Activated CD4-positive, alpha-beta T cell treated with anti-CD3 and anti-CD28 coated beads, Interleukin-2, Interleukin-6, amounts not matched to agents 100 ng/mL and 50 ng/mL, durations not matched to agents 16 hours and 8 hours (primary cell): ENCODE data around the gene AOPEP.

Experiments used
- DNase-seq: peaks from one replicate; pipeline ENCODE4 v3.0.0-alpha.2; 2020

The AOPEP gene

DNA sequence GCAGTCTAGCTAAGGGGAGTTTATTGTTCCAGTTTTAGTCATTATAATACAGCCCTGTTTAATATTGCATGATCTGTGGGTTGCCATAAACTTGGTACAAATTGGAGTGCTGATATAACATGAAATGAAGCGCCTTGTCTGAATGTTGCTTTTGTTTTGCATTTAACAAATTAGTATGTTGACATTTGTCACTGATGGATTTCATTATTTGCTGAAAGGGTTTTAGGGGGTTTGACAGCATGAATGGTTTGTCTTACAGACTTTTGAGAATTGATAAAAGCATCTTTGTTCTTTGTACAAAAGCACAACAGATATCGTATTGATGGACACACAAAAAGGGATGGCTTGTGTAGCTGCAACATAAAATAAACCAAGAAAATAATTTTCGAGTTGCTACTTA lies 178.3 kb downstream of the AOPEP start:
- DNase-seq: no peak

DNA sequence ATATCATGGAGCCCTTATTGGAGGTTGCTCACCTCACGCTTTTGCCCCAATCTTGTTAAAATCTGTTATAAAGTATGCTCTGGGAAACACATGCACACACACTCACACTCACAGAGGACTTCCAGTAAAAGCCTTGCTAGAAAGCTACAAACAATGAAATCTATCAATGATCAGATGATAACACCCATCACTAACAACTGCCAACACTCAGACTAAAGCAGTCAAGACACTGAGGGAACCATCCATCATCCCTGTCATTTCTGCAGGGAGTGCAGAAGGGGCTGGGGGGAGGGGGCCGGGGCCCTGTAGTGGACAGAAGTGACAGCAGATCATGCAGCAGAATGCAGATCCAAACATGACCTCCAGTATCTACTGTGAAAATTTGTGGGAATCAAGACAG lies 179.1 kb downstream of the AOPEP start:
- no peak for DNase-seq

GRCh38 chr9:94906181-94906580 lies 179.7 kb downstream of the AOPEP start:
- no peak for DNase-seq

DNA sequence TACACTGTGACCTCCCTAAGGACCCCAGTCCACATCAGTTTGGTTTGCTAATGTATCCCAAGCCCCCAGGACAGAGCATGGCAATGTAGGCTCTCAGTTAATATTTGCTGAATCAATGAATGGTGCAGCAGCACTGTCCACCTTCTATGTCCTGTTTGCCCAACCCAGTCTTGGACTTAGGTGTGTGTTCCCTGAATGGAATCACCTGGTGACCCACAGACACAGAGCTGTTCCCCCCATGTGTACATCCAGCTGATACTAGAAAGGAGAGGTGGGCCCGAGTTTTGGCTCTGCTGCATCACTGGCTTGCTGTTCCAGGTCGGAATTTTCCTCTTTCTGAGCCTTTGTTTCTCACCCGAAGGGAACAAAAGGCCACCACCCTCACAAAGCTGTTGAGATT lies 180.2 kb downstream of the AOPEP start:
- DNase-seq: no peak

DNA sequence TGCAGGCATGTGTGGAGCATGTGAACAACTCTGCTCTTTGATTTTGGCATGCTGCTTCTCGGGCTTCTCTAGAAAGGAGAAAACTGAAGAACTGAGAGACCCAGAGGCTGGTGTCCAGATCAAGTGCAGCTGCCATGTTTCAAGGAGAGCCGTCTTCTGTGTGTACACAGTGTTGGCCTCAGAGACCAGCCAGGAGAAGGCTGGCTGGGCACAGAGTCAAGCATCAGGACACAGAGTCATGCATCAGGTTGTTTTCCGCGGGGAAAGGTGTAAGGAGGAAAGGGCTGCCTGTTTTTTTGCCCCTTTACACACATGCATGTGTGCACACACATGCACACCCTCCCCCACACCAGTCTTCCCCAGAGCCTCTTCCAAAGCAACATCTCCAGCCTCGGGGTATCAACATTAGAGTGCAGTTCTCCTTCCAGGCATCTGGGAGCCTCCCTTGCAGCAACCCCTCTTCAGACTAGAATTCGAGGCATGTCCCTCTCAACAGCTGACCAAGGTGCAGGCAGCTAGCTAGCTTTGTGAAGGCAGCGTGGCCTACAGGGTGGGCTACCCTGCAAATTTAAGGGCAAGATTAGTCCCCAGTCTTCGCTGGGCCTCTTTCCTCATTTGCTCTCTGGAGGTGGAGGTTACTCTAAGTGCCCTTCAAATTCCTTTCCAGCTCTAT lies 180.9 kb downstream of the AOPEP start:
- DNase-seq: no peak

GRCh38 chr9:94908011-94908563 lies 181.6 kb downstream of the AOPEP start:
- no peak for DNase-seq

- DNase-seq: peak; percentile 11
These were observed 182.2 kb downstream of the AOPEP start for GRCh38 chr9:94908583-94909249.

- DNase-seq: peak; percentile 80
These were observed 182.9 kb downstream of the AOPEP start for GRCh38 chr9:94909250-94909894.

DNA sequence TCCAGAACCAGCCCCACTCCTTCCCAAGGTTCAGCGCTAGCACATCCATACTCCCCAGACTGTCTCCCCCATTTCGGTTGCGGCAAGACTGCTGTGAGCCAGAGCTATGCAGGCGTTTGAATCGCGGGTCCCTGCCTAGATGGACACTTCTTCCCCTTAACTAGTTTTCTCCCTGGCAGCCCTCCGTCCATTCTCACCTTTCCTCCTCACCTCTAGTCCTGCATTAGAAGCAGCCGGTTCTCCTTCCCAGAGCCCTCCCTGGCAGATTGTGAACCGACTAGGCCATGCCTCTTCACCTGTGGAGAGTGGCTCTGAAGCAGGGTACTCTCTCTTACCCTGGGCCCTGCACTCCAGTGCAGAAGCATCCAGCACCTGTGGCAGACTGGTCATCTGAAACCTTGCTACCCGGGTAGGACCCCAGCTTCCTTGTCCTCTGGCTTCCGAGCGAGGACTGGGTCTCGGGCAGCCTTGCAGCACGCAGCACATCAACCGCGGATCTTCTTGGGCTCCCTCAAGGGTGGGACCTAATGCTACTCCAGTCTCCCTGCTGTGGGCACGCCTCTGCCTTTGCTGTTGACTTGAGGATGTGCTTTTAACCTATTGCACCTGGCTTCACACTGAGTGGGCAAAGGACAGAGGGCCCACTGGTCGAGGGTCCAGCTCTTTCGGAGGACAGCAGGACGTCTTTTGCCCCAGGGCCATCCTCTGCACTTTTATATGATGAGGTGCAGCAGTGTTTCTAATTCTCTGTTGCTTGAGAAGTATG lies 183.6 kb downstream of the AOPEP start:
- DNase-seq: no peak

GRCh38 chr9:94911211-94911610 lies 184.7 kb downstream of the AOPEP start:
- no peak for DNase-seq

- no peak for DNase-seq
These were observed 185.6 kb downstream of the AOPEP start for GRCh38 chr9:94911986-94912635.

GRCh38 chr9:94912700-94913249 lies 186.3 kb downstream of the AOPEP start:
- DNase-seq: no peak

DNA sequence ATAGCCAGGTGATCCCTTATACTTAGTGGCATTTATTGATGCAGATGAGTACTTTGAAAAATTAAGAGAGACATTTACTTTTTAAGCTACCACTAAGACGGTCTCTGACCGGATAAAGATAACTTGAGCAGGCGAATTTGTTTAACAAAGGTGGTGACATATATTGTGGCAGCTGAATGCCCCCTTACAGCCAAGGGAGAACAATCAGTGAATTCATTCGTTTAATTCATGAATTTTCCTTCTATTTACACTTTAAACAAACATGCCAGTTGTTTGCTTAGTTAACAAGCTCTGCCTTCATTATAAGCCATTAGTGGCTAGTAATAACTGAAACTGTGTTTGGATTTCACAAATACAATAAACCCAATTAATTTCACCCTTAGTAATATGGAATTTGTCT lies 187.1 kb downstream of the AOPEP start:
- no peak for DNase-seq

- DNase-seq: no peak
These were observed 189.3 kb downstream of the AOPEP start for GRCh38 chr9:94915476-94916450.

GRCh38 chr9:94916956-94917355 lies 190.5 kb downstream of the AOPEP start:
- no peak for DNase-seq

- DNase-seq: no peak
These were observed 191.7 kb downstream of the AOPEP start for GRCh38 chr9:94918038-94918753.

- DNase-seq: no peak
These were observed 193.0 kb downstream of the AOPEP start for GRCh38 chr9:94919376-94920098.

DNA sequence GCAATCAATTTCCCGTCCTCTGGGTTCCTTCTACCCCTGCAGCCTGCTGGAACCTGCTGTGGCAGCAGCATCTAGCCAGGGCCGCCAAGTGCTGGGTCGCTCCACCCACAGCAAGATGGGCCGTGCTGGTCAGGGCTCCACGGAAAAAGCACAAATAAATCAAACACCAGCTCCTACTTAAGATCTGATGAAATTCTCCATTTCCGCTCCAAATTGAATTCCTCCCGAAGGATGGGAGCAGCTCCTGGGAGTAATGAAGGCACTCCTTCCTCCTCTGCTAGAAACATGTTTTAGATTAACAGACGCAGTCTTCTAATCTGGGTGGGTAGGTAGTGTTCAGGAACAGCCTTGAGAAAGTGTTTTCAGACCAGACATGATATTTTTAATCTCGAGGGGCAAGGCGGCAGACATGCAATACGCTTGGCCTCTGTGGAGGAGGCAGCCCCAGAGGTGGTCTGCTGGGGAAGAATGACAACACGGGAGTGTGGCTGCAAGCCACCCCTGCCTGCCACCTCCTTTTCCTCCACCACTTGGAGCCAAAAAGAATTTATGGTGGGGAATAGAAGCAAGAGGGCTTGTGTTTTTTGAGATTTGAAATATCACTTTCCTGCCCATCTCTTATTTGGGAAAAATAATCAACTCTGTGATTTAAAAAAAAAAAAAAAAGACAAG lies 194.1 kb downstream of the AOPEP start:
- no peak for DNase-seq

GRCh38 chr9:94921092-94921471 lies 194.6 kb downstream of the AOPEP start:
- no peak for DNase-seq
